HT1080 (cell line): Measurements from ENCODE around the gene HELZ. TPM values are rescaled to one million over a fixed set of nuclear protein-coding genes. Genes with fewer than 3 reads are reported as not detected.
"Not testable (repeated sequence)": the region's sequence is repeated elsewhere in the genome, so short reads cannot be mapped to it uniquely, and the experiment has no call there.

Source experiments
- DNase-seq: peaks from one replicate; pipeline ENCODE4 v3.0.0-alpha.2; 2015; ENCODE audit warnings: low read depth
- total RNA-seq: library from RNA; depleted of rRNA; stranded (reverse); fragments of >200 nt; shearing (Covaris generic); gene quantifications from 2 replicates; pipeline ENCODE4 v1.2.3, GENCODE V29; 2014

The HELZ gene
- total RNA-seq, 1 experiment from 2014 or later = 15.1 TPM

DNA sequence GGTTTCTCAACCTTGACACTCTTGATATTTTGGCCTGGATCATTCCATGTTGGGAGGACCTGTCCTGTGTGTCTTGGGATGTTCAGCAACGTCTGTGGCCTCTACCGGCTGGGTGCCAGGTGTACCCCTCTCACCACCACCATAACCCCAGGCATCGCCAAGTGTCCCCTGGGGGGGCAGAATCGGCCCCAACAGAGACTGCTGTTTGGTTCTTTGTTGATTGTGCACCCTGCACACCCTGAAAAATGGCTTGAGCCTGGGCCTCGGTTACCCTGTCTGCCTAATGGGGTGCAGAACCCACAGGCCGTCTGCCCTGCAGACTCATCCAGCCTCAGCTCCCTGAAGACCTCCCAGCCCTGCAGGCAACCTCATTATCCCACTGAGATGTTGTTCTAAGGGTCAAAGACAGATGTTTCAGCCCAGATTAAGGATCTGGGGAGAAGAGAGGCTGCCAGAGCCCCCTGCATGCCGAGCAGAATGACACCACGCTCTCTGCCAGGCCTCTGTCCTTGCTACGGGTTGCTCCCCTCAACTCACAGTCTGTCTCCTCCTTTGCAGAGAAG is 191.5 kb downstream of the HELZ start:
- DNase-seq = no peak

DNA sequence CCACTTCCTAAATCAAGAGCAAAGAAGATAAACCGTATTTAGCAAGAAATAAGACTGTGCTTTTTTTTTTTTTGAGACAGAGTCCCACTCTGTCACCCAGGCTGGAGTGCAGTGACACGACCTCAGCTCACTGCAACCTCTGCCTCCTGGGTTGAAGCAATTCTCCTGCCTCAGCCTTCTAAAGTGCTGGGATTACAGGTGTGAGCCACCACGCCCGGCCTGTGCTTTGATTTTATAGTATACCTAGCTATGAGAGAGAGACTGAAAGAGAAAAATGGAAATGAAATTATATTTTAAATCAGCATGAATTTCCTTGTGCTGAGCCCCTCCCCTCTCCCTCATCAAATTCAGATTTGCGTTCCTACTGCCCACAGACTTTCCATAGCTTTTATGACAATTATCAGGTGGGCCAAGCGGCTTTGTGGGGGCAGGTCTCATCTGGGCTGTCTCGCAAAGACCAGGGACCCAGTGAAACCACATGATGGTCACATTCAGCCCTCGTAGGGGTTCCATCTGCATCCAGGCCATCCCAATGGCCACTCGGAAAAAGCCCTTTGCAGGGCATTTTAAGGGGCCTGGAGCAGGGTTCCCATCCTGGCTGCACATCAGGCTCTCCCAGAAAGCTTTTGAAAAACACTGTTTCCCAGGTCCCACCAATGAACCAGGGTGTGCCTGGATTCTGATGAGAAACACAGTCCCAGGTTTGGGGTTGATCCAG is 192.1 kb downstream of the HELZ start:
- no peak for DNase-seq

DNA sequence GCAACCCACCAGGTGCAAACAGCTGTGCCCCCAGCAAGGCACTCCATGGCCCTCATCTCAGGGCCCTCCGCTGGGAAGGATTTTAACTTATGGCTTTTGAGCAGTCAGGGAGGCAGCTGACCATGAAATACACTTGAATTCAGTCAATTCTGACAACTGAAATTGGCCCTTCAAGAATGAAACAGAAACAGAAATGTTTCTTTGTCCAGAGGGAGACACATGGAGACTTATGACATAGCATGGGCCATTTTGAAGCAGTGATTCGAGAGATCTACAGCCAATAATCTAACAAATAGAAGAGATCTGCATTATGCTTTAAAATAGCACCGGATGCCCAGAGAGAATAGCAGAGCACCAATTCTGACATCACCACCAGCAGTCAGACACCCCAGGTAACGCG is 193.2 kb downstream of the HELZ start:
- DNase-seq = no peak

DNA sequence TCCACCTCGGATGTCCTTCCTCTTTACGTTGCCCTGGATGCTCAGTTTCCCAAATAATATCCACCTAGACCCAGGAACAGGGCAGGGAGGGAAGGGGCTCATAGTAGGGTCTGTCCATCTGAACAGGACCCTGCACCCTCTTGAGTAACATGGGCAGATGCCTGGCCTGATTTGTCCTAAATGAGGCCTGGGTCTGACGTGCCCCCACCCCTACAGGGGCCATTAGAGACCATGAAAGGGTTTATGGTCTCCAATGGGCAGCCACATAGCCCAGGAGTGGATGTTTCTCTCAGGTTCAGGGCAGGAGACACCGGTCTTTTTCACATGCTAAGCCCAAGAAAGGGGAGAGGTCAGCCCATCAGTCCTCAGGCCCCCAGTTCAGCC is 193.8 kb downstream of the HELZ start:
- no peak for DNase-seq

DNA sequence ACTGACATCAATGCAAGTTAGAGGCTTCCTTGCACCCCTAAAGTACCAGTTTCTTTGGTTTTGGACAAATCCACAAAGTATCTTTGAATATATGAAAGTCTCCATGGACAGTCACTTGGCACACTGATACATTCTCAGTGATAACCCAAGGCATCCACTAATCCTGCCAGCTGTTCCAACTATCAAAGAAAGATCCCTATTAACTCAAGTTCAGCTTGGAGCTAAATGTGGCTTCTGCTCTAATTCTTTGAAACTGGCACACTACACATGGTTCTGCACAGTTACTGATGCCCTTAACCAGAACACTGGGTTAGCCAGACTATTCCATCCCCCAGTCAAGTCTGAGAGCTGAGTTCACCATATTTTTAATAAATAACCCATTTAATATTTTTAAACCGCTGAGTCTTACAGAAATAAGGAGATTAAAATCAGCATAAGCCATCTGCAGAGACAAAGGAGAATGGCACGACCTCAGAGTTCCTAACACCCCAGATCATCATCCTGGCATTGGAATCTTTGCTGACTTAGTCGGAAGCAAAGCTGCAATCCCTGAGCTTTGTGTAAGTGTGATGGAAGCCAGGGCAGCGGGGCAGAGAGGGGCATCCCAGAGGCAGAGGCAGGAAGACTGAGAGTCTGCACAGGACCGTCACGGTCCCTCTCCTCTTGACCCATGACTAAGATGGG is 194.4 kb downstream of the HELZ start:
- DNase-seq = no peak

DNA sequence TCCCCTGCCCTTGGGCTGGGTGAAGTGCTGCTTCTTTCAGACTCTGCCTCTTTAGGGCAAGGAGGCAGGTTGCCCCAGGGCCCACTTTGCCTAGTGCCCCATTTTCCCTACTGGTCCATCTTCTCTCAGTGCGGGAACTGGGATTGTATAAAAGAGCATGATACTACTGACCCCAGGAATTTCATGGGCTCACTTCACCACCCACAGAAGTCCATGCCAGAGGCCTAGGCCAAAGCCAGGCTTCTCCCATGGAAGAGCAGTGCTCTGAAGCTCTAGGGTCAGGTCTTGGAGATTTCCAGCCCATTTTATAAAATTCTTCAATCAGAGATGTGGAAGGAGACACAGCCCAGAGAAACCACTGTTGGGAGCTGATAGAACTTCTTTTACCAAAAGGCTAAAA is 194.9 kb downstream of the HELZ start:
- DNase-seq = no peak

DNA sequence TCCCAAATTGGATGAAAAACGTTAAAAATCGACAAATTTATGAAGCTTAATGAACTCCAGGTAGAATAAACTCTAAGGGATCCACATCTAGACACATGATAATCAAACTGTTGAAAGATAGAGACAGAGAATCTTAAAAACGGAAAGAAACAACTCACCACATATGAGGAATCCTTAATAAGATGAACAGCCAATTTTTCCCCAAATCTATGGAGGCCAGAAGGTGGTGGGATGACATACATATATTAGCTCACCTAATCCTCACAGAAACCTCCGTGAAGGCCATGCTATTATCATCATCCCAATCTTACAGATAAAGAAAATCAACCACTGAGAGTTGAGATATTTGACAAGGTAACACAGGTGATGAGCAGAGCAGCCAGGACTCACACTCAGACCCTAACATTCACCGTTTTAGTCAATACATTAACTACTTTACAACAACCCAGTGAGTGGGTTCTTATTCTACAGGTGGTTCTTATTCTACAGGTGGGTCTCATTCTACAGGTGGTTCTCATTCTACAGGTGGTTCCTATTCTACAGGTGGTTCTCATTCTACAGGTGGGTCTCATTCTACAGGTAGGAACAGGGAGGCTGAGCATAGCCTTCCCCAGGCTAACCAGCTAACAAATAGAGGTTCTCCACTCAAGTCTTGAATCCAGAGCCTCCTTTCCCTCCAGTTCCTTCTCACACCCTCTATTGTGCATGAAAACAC is 195.8 kb downstream of the HELZ start:
- DNase-seq = no peak

DNA sequence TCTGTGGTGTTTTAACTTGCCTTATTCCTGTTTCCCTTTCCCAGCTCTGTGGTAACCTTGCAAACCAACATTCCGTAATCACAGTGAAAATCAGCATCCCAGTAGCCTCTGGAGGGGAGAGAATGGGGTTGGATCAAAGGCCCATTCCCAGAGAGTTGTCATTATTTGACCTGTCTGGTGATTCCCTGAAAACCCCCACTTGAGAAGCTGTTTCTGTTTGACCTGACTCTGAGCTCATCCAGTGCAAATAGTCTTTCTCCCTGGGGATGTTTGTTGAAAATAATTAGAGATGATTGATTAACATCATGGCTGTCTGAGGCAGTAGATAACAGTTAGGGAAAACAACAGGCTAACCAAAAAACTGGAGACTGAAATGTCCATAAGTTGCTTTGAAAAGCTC is 197.6 kb downstream of the HELZ start:
- no peak for DNase-seq

DNA sequence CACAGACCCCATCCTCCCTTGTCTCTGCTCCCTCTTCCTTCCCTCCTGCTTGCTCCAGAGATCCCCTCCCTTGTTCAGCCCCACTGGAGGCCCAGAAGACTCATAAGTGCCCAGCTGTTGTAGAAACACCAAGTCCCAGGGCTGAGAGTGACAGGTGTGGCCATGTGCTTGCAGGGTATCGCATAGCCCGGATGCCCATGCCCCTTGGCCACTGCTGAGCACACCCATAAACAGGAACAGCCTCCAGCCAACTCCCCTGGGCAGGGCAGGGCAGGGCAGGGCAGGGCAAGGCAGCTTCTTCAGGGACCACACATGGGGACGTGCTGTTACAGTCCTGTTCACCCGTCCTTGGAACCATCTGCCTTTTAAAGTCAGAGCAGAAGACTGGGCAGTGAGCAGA is 198.6 kb downstream of the HELZ start:
- no peak for DNase-seq

DNA sequence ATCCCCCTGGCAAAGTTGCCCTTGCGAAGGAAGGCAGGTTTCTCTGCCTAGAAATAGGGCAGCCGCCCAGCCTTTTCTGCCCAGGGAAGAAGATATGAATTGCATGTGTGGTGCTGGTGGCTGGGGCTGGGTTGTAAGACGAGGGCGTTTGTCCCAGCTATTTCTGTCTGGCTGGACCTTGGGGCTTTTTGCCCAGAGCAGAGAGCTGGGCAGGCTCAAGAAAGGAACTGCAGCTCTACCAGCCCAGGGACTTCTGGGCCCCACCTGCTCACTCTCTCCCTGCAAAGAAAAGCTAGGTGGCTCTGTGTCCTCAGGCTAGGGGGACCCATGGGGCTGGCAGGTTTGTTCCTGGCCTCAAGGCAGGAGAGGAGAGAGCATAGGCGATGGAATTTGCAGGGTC is 200.1 kb downstream of the HELZ start:
- DNase-seq = no peak

DNA sequence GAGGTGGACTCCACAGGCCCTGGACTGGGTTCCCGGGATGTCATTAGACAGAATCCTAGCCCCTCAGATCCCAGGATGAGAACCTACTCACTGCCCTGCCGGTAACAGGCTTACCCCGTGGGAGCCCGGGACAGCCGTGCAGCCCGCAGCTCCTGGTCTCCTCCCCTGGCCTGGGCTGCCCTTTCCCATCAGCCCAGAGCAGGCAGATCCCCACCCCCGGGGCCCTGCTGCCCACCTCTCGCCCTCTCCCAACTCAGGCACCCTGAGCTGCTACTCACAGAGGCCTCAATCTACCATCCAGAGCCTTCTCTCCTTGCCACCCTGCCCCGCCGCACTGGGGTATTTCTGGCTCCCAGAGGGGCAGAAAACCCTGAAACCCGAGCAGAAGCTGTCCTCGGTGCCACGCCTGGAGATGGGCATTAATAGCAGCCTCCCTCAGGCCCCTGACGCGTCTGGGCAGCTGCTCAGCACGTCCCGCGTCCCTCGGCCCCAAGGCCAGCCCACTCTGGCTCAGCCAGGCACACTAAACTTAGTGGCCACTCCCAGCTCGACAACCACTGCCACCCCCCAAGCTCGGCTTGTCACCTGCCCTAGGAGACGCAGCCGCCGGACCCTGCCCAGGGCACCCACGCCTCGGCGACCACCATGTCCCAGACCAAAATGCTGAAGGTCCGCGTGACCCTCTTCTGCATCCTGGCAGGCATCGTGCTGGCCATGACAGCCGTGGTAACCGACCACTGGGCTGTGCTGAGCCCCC is 200.8 kb downstream of the HELZ start, which contains the start of gene CACNG1:
TSS of gene CACNG1 (plus strand) at position 539 of the 757 bp plus-strand sequence. CDS start at position 646, 107 bp downstream.
- DNase-seq = no peak

DNA sequence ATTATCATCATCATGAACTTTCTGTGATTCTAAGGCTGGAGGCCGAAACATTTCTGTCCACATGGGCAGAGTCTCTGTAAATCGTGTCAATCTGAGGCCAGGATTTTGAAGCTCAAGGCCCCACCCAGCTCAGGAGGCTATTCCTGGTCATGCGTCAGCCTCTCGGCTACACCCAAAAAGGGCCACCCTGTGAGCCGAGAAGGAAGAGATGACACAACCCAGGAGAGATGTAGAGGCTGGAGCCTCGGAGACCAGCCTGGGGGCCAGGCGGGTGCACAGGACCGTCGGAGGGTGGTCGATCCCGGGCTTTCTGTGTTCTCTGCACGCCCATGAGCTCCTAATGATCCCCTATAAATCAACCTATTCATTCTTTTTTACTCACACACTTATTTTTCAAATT is 201.7 kb downstream of the HELZ start:
- no peak for DNase-seq

DNA sequence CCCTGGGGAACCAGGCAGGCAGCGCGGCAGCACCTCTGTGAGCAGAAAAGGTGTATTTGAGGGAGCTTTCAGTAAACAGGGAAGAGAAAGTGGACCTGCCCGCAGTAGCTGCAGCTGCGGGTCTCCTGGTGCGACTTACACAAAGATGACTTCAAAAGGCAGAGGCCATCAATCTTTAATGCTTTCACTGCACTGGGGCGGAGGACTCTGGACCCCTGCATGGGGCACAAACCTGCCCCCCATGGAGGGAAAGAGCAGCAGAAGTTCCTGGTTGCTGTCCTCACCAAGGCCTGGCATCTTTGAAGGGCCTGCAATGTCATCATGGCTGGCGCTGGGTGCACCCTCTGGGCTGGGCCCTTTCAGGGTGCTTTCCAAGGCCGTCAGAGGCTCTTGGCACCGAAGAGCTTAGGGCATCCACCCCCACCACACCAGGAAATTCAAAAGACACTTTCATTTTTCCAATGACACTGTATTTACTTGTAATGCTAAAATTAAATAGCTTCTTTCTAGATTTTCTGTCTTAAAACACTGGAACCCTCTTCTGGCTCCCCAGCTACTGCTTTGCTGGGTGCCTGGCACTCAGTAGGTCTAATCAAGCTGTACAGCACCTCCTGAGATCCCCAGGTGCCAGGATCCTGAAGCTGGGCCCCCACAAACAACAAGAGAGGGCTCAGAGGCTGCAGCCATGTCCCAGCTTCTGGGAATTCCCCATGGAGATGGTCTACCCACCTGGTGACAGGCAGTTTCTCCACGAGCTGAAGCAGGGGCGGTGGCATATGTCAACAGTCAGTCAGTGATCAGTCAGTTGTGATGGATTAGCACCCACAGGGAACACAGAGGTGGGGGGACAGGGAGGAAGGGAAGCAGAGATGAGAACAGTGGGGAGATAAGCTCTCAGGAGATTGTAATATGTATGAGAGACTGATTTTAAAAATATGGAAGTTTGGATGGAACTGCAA is 202.8 kb downstream of the HELZ start:
- no peak for DNase-seq

DNA sequence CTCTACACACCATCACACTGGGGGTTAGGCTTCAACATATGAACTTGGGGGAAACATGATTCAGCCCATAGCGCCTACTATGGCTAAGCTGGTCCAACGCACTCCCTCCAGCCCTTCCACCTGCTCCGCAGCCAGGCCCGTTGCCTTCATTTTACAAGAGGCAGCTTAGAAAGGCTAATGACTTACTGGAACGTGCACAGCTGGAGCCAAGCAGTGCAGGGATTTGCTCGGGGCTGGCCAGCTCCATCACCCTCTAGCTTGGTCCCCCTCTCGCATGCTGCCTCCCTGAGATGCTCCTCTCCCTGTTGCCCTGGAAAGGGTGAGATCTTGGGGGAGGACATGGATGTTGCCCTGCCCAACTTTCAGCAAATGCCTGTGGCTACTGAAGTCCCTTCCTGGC is 203.5 kb downstream of the HELZ start:
- DNase-seq = no peak

DNA sequence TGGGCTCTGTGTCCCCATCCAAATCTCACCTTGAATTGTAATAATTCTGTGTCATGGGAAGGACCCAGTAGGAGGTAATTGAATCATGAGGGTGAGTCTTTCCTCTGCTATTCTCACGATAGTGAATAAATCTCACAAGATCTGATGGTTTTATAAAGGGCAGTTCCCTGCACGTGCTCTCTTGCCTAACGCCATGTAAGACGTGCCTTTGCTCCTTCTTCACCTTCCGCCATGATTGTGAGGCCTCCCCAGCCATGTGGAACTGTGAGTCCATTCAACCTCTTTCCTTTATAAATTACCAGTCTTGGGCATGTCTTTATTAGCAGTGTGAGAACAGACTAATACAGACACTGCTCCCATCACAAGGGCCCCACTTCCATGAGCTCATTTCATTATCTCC is 203.9 kb downstream of the HELZ start:
- DNase-seq = not testable (repeated sequence)

DNA sequence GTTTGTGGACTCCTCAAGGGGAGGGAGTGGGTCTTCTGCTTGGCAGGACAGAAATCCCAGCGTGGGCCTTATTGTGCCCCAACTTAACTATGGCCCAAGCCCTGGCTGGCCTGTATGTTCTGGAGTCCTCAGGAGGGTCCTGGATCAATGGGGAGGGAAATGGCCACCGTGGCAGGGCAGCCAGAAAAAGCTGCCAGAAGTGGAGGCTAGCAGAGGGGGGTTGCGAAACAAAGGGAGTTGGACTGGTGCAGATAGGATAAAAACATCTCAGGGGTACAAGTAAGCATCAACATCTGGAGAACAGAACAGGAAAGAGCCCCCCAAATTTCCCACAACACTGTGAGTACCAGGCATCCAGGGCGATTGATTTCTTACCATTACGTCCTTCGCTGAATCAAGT is 204.3 kb downstream of the HELZ start:
- DNase-seq = no peak

DNA sequence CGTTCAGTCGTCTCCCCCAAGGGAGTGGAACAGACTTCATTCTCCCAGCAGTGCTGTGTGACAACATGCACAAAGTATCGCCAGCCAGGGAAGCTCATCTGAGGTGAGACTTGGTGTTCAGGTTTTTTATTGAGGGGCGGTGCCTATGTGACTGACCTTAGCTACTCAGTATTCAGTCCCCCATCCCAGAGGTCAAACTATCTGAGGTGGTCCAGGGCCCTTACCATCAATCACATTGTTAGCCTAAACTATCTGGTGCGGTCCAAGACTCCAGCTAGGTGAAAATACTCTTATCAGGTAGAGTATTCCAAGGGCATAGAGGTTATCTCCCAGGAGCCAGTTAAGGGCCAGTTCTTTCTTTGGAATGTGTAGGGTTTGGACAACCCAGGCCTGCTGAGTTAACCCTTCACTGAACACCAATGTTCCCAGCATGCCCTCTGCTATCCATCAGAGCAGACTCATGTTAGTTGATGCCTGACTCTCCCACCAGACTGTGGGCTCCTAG is 206.1 kb downstream of the HELZ start:
- no peak for DNase-seq

DNA sequence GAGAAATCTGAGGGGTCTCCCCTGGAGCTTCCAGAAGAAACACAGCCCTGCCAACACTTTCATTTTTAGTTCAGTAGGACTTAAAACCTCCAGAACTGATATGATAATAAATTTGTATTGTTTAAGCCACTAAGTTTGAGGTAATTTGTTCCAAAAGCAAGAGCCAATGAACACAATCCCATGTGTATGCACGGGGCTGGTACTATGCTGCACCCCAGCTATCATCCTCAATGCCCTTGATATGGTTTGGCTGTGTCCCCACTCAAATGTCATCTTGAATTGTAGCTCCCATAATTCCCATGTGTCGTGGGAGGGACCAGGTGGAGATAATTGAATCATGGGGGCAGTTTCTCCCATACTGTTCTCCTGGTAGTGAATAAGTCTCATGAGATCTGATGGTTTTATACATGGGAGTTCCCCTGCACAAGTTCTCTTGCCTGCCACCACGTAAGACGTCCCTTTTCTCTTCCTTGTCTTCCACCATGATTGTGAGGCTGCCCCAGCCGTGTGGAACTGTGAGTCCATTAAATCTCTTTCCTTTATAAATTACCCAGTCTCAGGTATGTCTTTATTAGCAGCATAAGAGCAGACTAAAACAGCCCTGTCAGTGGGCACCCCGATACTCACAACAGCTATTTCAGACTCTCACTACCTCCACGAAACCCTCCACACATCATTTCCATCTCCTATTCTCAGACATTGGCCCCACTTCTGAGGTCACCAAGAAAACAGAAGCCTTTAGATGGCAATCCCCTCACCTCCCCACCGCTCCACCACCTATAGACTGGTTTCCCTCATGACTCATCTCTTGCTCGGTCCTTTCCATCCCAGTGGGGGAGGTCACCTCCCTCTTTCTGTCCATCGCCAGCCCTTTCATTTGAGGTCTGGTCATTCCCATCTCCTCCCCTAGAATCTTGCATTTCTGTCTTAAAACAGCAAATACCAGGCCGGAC is 209.6 kb downstream of the HELZ start:
- DNase-seq = no peak

DNA sequence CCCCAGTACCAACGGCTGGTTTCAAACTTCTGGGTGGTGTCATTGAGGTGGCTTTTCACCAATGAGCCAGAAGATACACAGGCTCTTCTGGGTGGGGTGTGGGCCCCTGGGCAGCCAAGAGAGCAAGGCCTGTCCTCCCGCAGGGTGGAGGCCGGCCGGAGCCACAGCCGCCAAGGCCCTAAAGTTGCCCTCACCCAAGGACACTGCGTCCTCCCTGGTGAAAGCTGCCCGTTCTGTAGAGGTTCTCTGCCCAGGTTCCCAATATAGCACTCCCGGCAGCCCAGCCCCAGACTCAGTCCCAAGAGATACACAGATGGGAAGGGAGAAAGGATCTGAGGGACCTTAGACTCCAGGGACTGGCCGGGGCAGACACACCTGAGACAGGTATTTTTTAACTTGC is 211.4 kb downstream of the HELZ start:
- DNase-seq = no peak
